Smooth muscle cell (in vitro differentiated cells): ENCODE results near the gene KRT83. TPM values are rescaled to one million over a fixed set of nuclear protein-coding genes. Genes with fewer than 3 reads are reported as not detected.
A peak's percentile ranks its signal among the peaks of the same experiment; 100 is the strongest.

ENCODE experiments used
- DNase-seq: peaks from one replicate; lab custom pipeline; 2025; ENCODE audit not compliant: unreplicated experiment; lab: John Stamatoyannopoulos, UW
- H2AFZ ChIP-seq: fragments of 200-600 bp; sonication (generic); 2 replicates; pipeline ENCODE4 v1.6.0; 2016; ENCODE audit warnings: antibody characterized with exemption, low read depth, mild to moderate bottlenecking
- H3F3A ChIP-seq: fragments of 200-600 bp; sonication (generic); 2 replicates; pipeline ENCODE4 v1.6.0; 2017; ENCODE audit warnings: antibody characterized with exemption, low read depth
- H3K27ac ChIP-seq: fragments of 200-600 bp; sonication (generic); 2 replicates; pipeline ENCODE4 v1.5.1; 2016; ENCODE audit warnings: low read depth, mild to moderate bottlenecking
- H3K27me3 ChIP-seq: fragments of 200-600 bp; sonication (generic); 2 replicates; pipeline ENCODE4 v1.6.1; 2016; ENCODE audit warnings: low read depth, mild to moderate bottlenecking
- H3K36me3 ChIP-seq: fragments of 200-600 bp; sonication (generic); 2 replicates; pipeline ENCODE4 v1.5.1; 2016; ENCODE audit warnings: low read depth
- H3K4me1 ChIP-seq: fragments of 200-600 bp; sonication (generic); 2 replicates; pipeline ENCODE4 v1.5.1; 2016; ENCODE audit warnings: low read depth
- H3K4me2 ChIP-seq: fragments of 200-600 bp; sonication (generic); 2 replicates; pipeline ENCODE4 v1.6.0; 2016; ENCODE audit warnings: mild to moderate bottlenecking
- H3K4me3 ChIP-seq: fragments of 200-600 bp; sonication (generic); 2 replicates; pipeline ENCODE4 v1.5.1; 2016; ENCODE audit warnings: mild to moderate bottlenecking
- H3K79me2 ChIP-seq: fragments of 200-600 bp; sonication (generic); 2 replicates; pipeline ENCODE4 v1.6.0; 2016; ENCODE audit warnings: low read depth, mild to moderate bottlenecking
- H3K9ac ChIP-seq: fragments of 200-600 bp; sonication (generic); 2 replicates; pipeline ENCODE4 v1.6.0; 2016; ENCODE audit warnings: low read depth
- H3K9me3 ChIP-seq: fragments of 200-600 bp; sonication (generic); replicated peaks from 2 replicates; pipeline ENCODE4 v1.5.1; 2016; ENCODE audit warnings: low read depth
- H4K20me1 ChIP-seq: fragments of 200-600 bp; sonication (generic); 2 replicates; pipeline ENCODE4 v1.6.0; 2016; ENCODE audit warnings: low read depth
- CTCF ChIP-seq: fragments of 200-600 bp; sonication (generic); IDR thresholded peaks from 2 replicates; pipeline ENCODE4 v1.5.1; 2017; ENCODE audit warnings: borderline replicate concordance, mild to moderate bottlenecking, antibody characterized with exemption; ENCODE audit not compliant: insufficient read depth, poor library complexity, severe bottlenecking
- WGBS: methylation state at CpG from one replicate; pipeline ENCODE4 v1.1.7; 2016; ENCODE audit warnings: low lambda C conversion rate; 5-methylcytosine and 5-hydroxymethylcytosine counted together
- polyA plus RNA-seq: library from polyadenylated mRNA; unstranded; fragments of >200 nt; fragmentation: Nextera tagmentation; extraction: Ambion mirVana; gene quantifications from 2 replicates; pipeline ENCODE4 v1.2.1, GENCODE V29; 2016
- total RNA-seq: library from RNA; depleted of rRNA; stranded (reverse); fragments of >200 nt; gene quantifications from 2 replicates; pipeline ENCODE4 v1.2.3, GENCODE V29; 2014

KRT83 gene
- total and polyA plus RNA-seq, 2 experiments from 2014 or later = not detected

- Histone ChIP-seq H3K4me1 (no peaks in the 10 kb centered on the region), H3K4me3 (no peak overlapping the region), H4K20me1 (no peaks in the 10 kb centered on the region), H3K9ac (no peak overlapping the region), H2AFZ (no peak overlapping the region), H3K4me2 (no peak overlapping the region), H3K36me3 (no peaks in the 10 kb centered on the region), H3F3A (no peaks in the 10 kb centered on the region), H3K27ac (no peak overlapping the region), H3K79me2 (no peaks in the 10 kb centered on the region), H3K9me3 (no peaks in the 10 kb centered on the region), H3K27me3 (peaks cover 31% of the 10 kb centered on the region)
- DNase-seq = no peak
- WGBS = 88% methylated on average over 13 of the region's 13 CpGs
- TF ChIP-seq CTCF = no peak
These were observed 6.7 kb downstream of the KRT83 start for GRCh38 chr12:52314511-52314910.

GRCh38 chr12:52313926-52314325 is 7.3 kb downstream of the KRT83 start:
- 89% methylated on average over 9 of the region's 9 CpGs for WGBS
- no peaks in the 10 kb centered on the region for H3K4me1 ChIP-seq
- no peaks in the 10 kb centered on the region for H3K36me3 ChIP-seq
- no peak overlapping the region for H2AFZ ChIP-seq
- H3K9me3 ChIP-seq = no peaks in the 10 kb centered on the region
- no peak overlapping the region for H3K4me3 ChIP-seq
- H3K4me2 ChIP-seq = no peak overlapping the region
- H3K27ac ChIP-seq = no peak overlapping the region
- no peak for TF ChIP-seq CTCF
- no peak for DNase-seq
- no peaks in the 10 kb centered on the region for H3F3A ChIP-seq
- peaks cover 25% of the 10 kb centered on the region for H3K27me3 ChIP-seq
- no peaks in the 10 kb centered on the region for H4K20me1 ChIP-seq
- H3K9ac ChIP-seq = no peak overlapping the region
- H3K79me2 ChIP-seq = no peaks in the 10 kb centered on the region

- Histone ChIP-seq H3K27me3 (peaks cover 22% of the 10 kb centered on the region), H3K4me3 (no peak overlapping the region), H3K36me3 (no peaks in the 10 kb centered on the region), H3K9ac (no peak overlapping the region), H3K9me3 (no peaks in the 10 kb centered on the region), H3K4me1 (no peaks in the 10 kb centered on the region), H4K20me1 (no peaks in the 10 kb centered on the region), H2AFZ (no peak overlapping the region), H3K4me2 (no peak overlapping the region), H3F3A (no peaks in the 10 kb centered on the region), H3K27ac (no peak overlapping the region), H3K79me2 (no peaks in the 10 kb centered on the region)
- DNase-seq = no peak
- WGBS = 74% methylated on average over 3 of the region's 3 CpGs
- TF ChIP-seq CTCF = no peak
These were observed 7.7 kb downstream of the KRT83 start for GRCh38 chr12:52313461-52313860.

- WGBS = 86% methylated on average over 4 of the region's 4 CpGs
- DNase-seq = no peak
- Histone ChIP-seq H3K9ac (peak overlapping the region; percentile 29), H2AFZ (no peak overlapping the region), H3K4me1 (peaks cover 4% of the 10 kb centered on the region), H4K20me1 (no peaks in the 10 kb centered on the region), H3K36me3 (no peaks in the 10 kb centered on the region), H3K4me2 (no peak overlapping the region), H3K27ac (no peak overlapping the region), H3K27me3 (peaks cover 33% of the 10 kb centered on the region), H3K9me3 (no peaks in the 10 kb centered on the region), H3F3A (no peaks in the 10 kb centered on the region), H3K79me2 (no peaks in the 10 kb centered on the region), H3K4me3 (no peak overlapping the region)
- TF ChIP-seq CTCF = no peak
These were observed 9.1 kb downstream of the KRT83 start for GRCh38 chr12:52312086-52312485.
